ENCODE results near the gene MT1HL1. TPM values are rescaled to one million over a fixed set of nuclear protein-coding genes. Genes with fewer than 3 reads are reported as not detected.

MT1HL1 gene
- total and polyA plus RNA-seq, 2 of the 4 experiments (the other 2 are of a cell fraction), result not detected

DNA sequence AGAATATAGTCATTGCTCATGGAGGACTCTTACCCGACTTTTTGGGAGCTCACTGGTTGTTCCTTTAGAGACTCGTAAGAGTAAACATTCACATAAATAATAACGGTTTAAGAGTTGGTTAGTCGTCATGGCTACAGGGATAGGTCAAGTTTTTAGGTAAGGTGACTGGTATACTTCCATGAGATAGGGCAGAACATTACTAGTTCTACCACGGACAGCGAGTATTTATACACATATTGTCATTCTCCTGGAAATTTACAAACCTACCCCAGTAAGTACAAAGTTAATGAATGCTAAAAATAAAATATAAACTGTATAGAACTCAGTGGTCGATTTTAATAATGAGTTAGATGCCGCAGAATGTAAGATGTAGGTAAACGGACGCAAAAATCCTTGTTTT lies 36.6 kb upstream of the MT1HL1 start:
- Histone ChIP-seq H2AK5ac (ENCODE audit: low read depth, low read length) (no peak overlapping the region), H3K4me3 (ENCODE audit: insufficient read depth, low read depth, low read length) (no peak overlapping the region), H3K36me3 (ENCODE audit: control insufficient read depth, insufficient read depth, low read length) (no peaks in the 10 kb centered on the region), H2BK15ac (ENCODE audit: low read depth, low read length) (no peak overlapping the region), H3K9me1 (ENCODE audit: insufficient read depth, low read length) (no peaks in the 10 kb centered on the region), H3K9me3 (ENCODE audit: control insufficient read depth, insufficient read depth, low read length) (peaks cover 2% of the 10 kb centered on the region; the same call in 1 of the 2 replicates), H3K23ac (ENCODE audit: low read depth, low read length) (no peak overlapping the region), H3K4me1 (ENCODE audit: control insufficient read depth, insufficient read depth, low read length) (no peaks in the 10 kb centered on the region), H2BK120ac (ENCODE audit: low read depth, low read length) (no peak overlapping the region), H3K18ac (ENCODE audit: low read depth, low read length) (no peak overlapping the region), H3K4me2 (ENCODE audit: low read depth, low read length) (no peak overlapping the region), H3K79me1 (ENCODE audit: low read depth in 1 of 2, low read length in 2 of 2) (no peaks in the 10 kb centered on the region), H2AFZ (replicated peaks; ENCODE audit: low read length, poor library complexity) (no peak overlapping the region), H3K9ac (ENCODE audit: low read depth, low read length) (no peak overlapping the region), H4K20me1 (ENCODE audit: insufficient read depth, low read length) (no peaks in the 10 kb centered on the region), H2BK20ac (ENCODE audit: low read depth, low read length) (no peak overlapping the region), H2BK5ac (ENCODE audit: low read depth, low read length, poor library complexity, severe bottlenecking) (no peak overlapping the region), H4K8ac (ENCODE audit: low read depth in 2 of 2, low read length in 2 of 2) (no peak overlapping the region), H4K5ac (ENCODE audit: low read depth, low read length) (no peak overlapping the region), H3K27me3 (ENCODE audit: control insufficient read depth, insufficient read depth, low read length) (peaks cover 6% of the 10 kb centered on the region; the same call in 1 of the 2 replicates), H3K56ac (ENCODE audit: extremely low read depth, insufficient read depth, low read length) (no peak overlapping the region), H3K27ac (ENCODE audit: insufficient read depth, low read length) (no peak overlapping the region), H2AK9ac (replicated peaks; ENCODE audit: low read depth, low read length, poor library complexity) (no peak overlapping the region), H4K91ac (ENCODE audit: insufficient read depth, low read depth, low read length) (no peak overlapping the region), H3K4ac (ENCODE audit: low read depth, low read length) (no peak overlapping the region), H3K14ac (replicated peaks; ENCODE audit: low read depth, low read length) (no peak overlapping the region)
- WGBS, 2 experiments (ENCODE audit: extremely low coverage in 2 of 2, insufficient read length in 1 of 2), result no CpG with 5 or more reads among the region's 10 CpGs
- intact Hi-C loops (cut with micrococcal nuclease) (loop anchor here (5.0 kb wide), 2 partner anchors 156 to 621 kb away; no protein-coding TSS in a partner anchor), in situ Hi-C loops (cut with MboI; ENCODE audit: low sequenced_read_pairs) (no loop called here), dilution Hi-C loops (cut with HindIII; ENCODE audit: low sequenced_read_pairs, unreplicated experiment) (no loop called here)
- TF ChIP-seq NFE2L2 (IDR thresholded peaks at IDR 0.05; ENCODE audit: low read depth, low read length), result no peak
- no peak for TF ChIP-seq CEBPB (IDR thresholded peaks at IDR 0.05; ENCODE audit: low read depth, low read length)
- TF ChIP-seq FOS (IDR thresholded peaks at IDR 0.05; ENCODE audit: low read depth, low read length), result no peak
- TF ChIP-seq MXI1 (IDR thresholded peaks at IDR 0.05; ENCODE audit: borderline replicate concordance, low read depth, low read length), result no peak
- no peak for TF ChIP-seq RFX5 (IDR thresholded peaks at IDR 0.05; ENCODE audit: low read depth, low read length)
- TF ChIP-seq, protein P1, sequence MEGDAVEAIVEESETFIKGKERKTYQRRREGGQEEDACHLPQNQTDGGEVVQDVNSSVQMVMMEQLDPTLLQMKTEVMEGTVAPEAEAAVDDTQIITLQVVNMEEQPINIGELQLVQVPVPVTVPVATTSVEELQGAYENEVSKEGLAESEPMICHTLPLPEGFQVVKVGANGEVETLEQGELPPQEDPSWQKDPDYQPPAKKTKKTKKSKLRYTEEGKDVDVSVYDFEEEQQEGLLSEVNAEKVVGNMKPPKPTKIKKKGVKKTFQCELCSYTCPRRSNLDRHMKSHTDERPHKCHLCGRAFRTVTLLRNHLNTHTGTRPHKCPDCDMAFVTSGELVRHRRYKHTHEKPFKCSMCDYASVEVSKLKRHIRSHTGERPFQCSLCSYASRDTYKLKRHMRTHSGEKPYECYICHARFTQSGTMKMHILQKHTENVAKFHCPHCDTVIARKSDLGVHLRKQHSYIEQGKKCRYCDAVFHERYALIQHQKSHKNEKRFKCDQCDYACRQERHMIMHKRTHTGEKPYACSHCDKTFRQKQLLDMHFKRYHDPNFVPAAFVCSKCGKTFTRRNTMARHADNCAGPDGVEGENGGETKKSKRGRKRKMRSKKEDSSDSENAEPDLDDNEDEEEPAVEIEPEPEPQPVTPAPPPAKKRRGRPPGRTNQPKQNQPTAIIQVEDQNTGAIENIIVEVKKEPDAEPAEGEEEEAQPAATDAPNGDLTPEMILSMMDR (conservative IDR thresholded peaks at IDR 0.05; ENCODE audit: low read depth, low read length), result no peak
- BruUV-seq (replicated peaks), result no TSS peak
- ChIA-PET CTCF (no interaction called here), POLR2A (ENCODE audit: unreplicated experiment) (no interaction called here)
- no peak for ATAC-seq (ENCODE audit: low read depth)
- no peak for DNase-seq

All from IMR-90 (cell line).